ENCODE results near the gene TMBIM1.

TMBIM1 gene

DNA sequence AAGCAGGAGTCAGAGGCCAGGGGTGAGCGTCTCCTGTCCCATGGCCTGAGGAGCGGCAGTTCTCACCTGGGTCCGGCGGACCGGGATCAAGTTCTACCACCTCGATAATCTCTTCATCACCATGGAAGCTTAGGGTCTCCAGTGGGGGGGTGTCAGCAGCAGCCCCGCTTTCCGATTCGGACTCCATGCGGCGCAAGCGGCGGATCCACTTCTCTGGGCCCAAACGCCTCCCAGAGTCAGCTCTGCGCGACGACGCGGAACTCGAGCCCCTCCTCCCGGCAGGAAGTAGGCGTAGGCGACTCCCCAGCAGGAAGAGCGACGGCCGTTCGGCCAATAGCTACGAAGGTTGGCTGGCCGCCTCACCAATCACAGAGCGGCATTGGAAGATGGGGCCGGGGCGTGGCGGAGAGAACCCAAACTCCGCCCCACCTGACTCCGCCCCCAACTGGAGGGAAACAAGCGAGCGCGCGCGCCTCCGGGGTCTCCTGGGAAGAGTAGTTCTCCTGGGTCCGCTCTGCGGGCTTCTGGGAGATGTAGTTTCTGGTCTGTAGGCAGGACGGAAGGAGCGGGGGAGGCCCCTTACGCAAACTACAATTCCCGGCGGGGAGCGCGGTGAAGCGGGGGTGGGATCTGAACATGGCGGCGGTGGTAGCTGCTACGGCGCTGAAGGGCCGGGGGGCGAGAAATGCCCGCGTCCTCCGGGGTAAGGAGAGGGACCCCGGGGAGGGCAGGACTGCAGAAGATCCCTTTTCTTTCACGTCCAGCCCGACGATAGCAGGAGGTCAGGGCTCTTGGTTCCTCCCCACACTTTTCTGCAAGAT, 22.2 kb downstream of the TMBIM1 start, which contains the start of the genes AAMP and PNKD:
TSS of gene AAMP (minus strand) at position 238 of the 821 bp plus-strand sequence. CDS start at position 187, 51 bp downstream.
TSS of gene PNKD (plus strand) at position 620 of the 821 bp plus-strand sequence. CDS start at position 637, 17 bp downstream.
- Histone ChIP-seq H3K36me3 (replicated peaks; ENCODE audit: low read depth, low read length) (no peaks in the 10 kb centered on the region), H3K79me2 (ENCODE audit: low read length) (peaks cover 6% of the 10 kb centered on the region), H3K4me3 (ENCODE audit: low read length) (peak within 1 kb of the TSS; percentile 99), H3K9ac (ENCODE audit: low read length) (peak within 1 kb of the TSS; percentile 89), H3K4me1 (ENCODE audit: low read length) (peaks cover 16% of the 10 kb centered on the region), H3K27ac (ENCODE audit: low read length) (peak within 1 kb of the TSS; percentile 30; the same call in 1 of the 2 replicates), H2AFZ (ENCODE audit: low read depth, low read length) (peak within 1 kb of the TSS; percentile 23; the same call in 1 of the 2 replicates), H3K4me2 (ENCODE audit: low read length) (peak within 1 kb of the TSS; percentile 98), H3K27me3 (ENCODE audit: low read depth, low read length) (no peaks in the 10 kb centered on the region), H4K20me1 (ENCODE audit: insufficient read depth, low read length) (no peaks in the 10 kb centered on the region), H3K9me3 (ENCODE audit: insufficient read depth, low read length) (no peaks in the 10 kb centered on the region)
- TF ChIP-seq EZH2phosphoT487 (IDR thresholded peaks at IDR 0.05; ENCODE audit: low read depth) = no peak
- TF ChIP-seq, protein P1, sequence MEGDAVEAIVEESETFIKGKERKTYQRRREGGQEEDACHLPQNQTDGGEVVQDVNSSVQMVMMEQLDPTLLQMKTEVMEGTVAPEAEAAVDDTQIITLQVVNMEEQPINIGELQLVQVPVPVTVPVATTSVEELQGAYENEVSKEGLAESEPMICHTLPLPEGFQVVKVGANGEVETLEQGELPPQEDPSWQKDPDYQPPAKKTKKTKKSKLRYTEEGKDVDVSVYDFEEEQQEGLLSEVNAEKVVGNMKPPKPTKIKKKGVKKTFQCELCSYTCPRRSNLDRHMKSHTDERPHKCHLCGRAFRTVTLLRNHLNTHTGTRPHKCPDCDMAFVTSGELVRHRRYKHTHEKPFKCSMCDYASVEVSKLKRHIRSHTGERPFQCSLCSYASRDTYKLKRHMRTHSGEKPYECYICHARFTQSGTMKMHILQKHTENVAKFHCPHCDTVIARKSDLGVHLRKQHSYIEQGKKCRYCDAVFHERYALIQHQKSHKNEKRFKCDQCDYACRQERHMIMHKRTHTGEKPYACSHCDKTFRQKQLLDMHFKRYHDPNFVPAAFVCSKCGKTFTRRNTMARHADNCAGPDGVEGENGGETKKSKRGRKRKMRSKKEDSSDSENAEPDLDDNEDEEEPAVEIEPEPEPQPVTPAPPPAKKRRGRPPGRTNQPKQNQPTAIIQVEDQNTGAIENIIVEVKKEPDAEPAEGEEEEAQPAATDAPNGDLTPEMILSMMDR (IDR thresholded peaks at IDR 0.05; ENCODE audit: low read depth, low read length) = 0 out of 2 replicates have a peak, but pooled peaks have one; percentile 8

DNA sequence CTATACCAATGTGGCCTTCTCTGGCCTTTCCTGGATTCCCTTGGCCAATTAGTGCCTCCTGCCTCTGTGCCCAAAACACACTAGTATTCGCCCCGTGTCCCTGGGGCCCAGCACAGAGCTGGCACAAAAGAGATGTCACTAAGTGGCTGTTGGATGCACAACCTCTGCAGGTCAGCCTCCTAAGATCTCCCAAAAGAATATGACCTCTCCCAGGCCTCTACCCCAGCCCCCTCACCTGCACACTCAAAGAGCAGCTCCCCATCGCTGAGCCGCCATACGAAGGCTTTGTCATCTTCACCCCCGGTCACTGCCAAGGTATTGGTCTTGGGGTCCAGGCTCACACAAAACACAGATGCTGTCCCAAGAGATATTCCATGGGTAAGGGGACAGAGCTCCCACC, 25.0 kb downstream of the TMBIM1 start:
- no peaks in the 10 kb centered on the region for H4K20me1 ChIP-seq (ENCODE audit: insufficient read depth, low read length)
- no peaks in the 10 kb centered on the region for H3K9me3 ChIP-seq (ENCODE audit: insufficient read depth, low read length)
- no peaks in the 10 kb centered on the region for H3K36me3 ChIP-seq (replicated peaks; ENCODE audit: low read depth, low read length)
- H3K27me3 ChIP-seq (ENCODE audit: low read depth, low read length) = no peaks in the 10 kb centered on the region
- peaks cover 12% of the 10 kb centered on the region for H3K4me1 ChIP-seq (ENCODE audit: low read length)
- peaks cover 6% of the 10 kb centered on the region for H3K79me2 ChIP-seq (ENCODE audit: low read length)
- H3K4me2 ChIP-seq (ENCODE audit: low read length) = no peak overlapping the region
- no peak overlapping the region for H3K4me3 ChIP-seq (ENCODE audit: low read length)
- no peak overlapping the region for H3K27ac ChIP-seq (ENCODE audit: low read length)
- no peak for TF ChIP-seq EZH2phosphoT487 (IDR thresholded peaks at IDR 0.05; ENCODE audit: low read depth)
- TF ChIP-seq, protein P1 (IDR thresholded peaks at IDR 0.05; ENCODE audit: low read depth, low read length) = no peak
- no peak overlapping the region for H2AFZ ChIP-seq (ENCODE audit: low read depth, low read length)
- no peak overlapping the region for H3K9ac ChIP-seq (ENCODE audit: low read length)

DNA sequence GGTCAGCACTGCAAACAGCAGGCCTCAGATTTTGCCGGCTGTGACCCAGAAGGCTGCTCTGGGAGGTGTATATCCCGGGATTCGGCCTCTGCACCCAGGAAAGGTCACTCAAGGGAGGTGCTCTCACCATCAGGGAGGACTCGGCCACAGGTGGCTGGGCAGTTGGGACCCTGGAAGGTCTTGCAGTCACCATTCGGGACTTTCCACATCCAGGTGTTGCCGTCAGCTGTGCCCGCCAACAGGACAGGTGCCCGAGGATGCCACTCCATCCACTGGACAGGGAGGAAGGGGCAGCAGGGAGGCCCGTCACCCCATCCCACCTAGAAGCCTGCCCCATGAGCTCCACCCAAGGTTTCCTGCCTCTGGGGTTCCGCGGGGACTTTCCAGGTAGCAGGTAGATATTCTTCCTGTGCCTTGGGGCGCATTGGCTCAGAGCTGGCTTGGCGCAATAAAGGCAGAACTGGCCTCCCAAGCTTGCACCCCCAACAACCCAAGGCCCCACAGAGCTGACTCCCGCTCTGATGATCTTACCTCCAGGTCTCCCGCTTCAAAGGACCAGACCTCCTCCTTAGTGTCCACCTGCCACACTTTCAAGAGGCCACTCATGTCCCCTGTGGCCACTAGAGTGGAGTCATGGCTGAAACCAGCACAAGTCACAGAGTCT, 25.9 kb downstream of the TMBIM1 start:
- H3K36me3 ChIP-seq (replicated peaks; ENCODE audit: low read depth, low read length) = no peaks in the 10 kb centered on the region
- H3K4me3 ChIP-seq (ENCODE audit: low read length) = no peak overlapping the region
- H4K20me1 ChIP-seq (ENCODE audit: insufficient read depth, low read length) = no peaks in the 10 kb centered on the region
- no peak overlapping the region for H2AFZ ChIP-seq (ENCODE audit: low read depth, low read length)
- no peaks in the 10 kb centered on the region for H3K9me3 ChIP-seq (ENCODE audit: insufficient read depth, low read length)
- no peak overlapping the region for H3K9ac ChIP-seq (ENCODE audit: low read length)
- TF ChIP-seq EZH2phosphoT487 (IDR thresholded peaks at IDR 0.05; ENCODE audit: low read depth) = no peak
- TF ChIP-seq, protein P1 (IDR thresholded peaks at IDR 0.05; ENCODE audit: low read depth, low read length) = no peak
- no peak overlapping the region for H3K4me2 ChIP-seq (ENCODE audit: low read length)
- H3K4me1 ChIP-seq (ENCODE audit: low read length) = peaks cover 15% of the 10 kb centered on the region
- peaks cover 6% of the 10 kb centered on the region for H3K79me2 ChIP-seq (ENCODE audit: low read length)
- no peaks in the 10 kb centered on the region for H3K27me3 ChIP-seq (ENCODE audit: low read depth, low read length)
- no peak overlapping the region for H3K27ac ChIP-seq (ENCODE audit: low read length)

DNA sequence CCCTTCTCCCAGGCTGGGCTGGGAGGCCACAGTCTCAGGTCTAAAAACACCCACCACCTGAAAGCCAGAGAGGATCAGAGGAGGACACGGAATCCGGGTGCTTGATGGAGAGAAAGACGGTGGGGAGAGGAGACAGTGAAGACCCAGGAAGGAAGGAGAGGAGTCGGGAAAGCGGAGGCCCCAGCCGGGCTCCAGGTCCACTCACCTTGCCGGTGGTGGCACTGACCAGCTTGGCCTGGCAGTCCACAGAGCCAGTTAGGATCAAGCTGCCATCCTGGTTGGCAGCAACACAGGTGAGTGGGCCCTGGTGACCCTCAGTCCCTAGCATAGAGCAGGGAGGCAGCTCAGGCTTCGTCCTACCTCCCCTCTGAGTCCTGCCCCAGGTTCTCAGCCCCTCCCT, 26.7 kb downstream of the TMBIM1 start:
- no peaks in the 10 kb centered on the region for H3K9me3 ChIP-seq (ENCODE audit: insufficient read depth, low read length)
- no peak overlapping the region for H3K27ac ChIP-seq (ENCODE audit: low read length)
- H2AFZ ChIP-seq (ENCODE audit: low read depth, low read length) = no peak overlapping the region
- peaks cover 6% of the 10 kb centered on the region for H3K79me2 ChIP-seq (ENCODE audit: low read length)
- no peak overlapping the region for H3K9ac ChIP-seq (ENCODE audit: low read length)
- H3K27me3 ChIP-seq (ENCODE audit: low read depth, low read length) = no peaks in the 10 kb centered on the region
- H3K4me2 ChIP-seq (ENCODE audit: low read length) = no peak overlapping the region
- peaks cover 18% of the 10 kb centered on the region for H3K4me1 ChIP-seq (ENCODE audit: low read length)
- TF ChIP-seq, protein P1 (IDR thresholded peaks at IDR 0.05; ENCODE audit: low read depth, low read length) = no peak
- no peak for TF ChIP-seq EZH2phosphoT487 (IDR thresholded peaks at IDR 0.05; ENCODE audit: low read depth)
- no peak overlapping the region for H3K4me3 ChIP-seq (ENCODE audit: low read length)
- no peaks in the 10 kb centered on the region for H3K36me3 ChIP-seq (replicated peaks; ENCODE audit: low read depth, low read length)
- no peaks in the 10 kb centered on the region for H4K20me1 ChIP-seq (ENCODE audit: insufficient read depth, low read length)

Measured in OCI-LY3 (cell line).